Measurements from ENCODE around the gene OSBPL2.

- TF ChIP-seq CTCF (IDR thresholded peaks at IDR 0.05) (no peak), EP300 (IDR thresholded peaks at IDR 0.05) (no peak), POLR2A (IDR thresholded peaks at IDR 0.05) (no peak)
Measured at GRCh38 chr20:62305765-62306413, 67.6 kb downstream of the OSBPL2 start.
